Breast epithelium (tissue), 4 donors: ENCODE results near the gene CFL1. TPM values are rescaled to one million over a fixed set of nuclear protein-coding genes. Genes with fewer than 3 reads are reported as not detected.

Experiments
- DNase-seq, 2 donors: peaks; one replicate each; pipeline ENCODE4 v3.0.0-alpha.2; 2019; ENCODE audit warnings: low spot score in 2 of 2
- H3K27ac ChIP-seq, 2 donors: fragments of 200-600 bp; sonication (generic) in 1 of 2; one replicate each; pipeline ENCODE4 v1.5.1; 2016 to 2019; ENCODE audit warnings: mild to moderate bottlenecking in 1 of 2
- H3K27me3 ChIP-seq, 2 donors: fragments of 200-600 bp; sonication (generic) in 1 of 2; one replicate each; pipeline versions ENCODE4 v1.5.1 to v1.6.0; 2017 to 2019; ENCODE audit warnings: control low read depth in 1 of 2, mild to moderate bottlenecking in 1 of 2
- H3K36me3 ChIP-seq: fragments of 200-600 bp; one replicate; pipeline ENCODE4 v1.5.1; 2019
- H3K4me1 ChIP-seq, 2 donors: fragments of 200-600 bp; sonication (generic); one replicate each; pipeline ENCODE4 v1.5.1; 2016 to 2019; ENCODE audit warnings: control low read depth in 1 of 2
- H3K4me3 ChIP-seq, 3 donors: fragments of 200-600 bp; sonication (generic); 1 replicate in 2 of 3; 2 replicates in 1 of 3; pipeline ENCODE4 v1.5.1; 2016 to 2019; ENCODE audit warnings: mild to moderate bottlenecking in 3 of 3, moderate library complexity in 2 of 3
- H3K9me3 ChIP-seq, 2 donors: fragments of 200-600 bp; sonication (generic) in 1 of 2; one replicate each; pipeline ENCODE4 v1.5.1; 2016 to 2019; ENCODE audit warnings: control low read depth in 1 of 2
- CTCF ChIP-seq, 3 donors: fragments of 450-650 bp; IDR thresholded peaks; one replicate each; pipeline ENCODE4 v1.5.1; 2016 to 2017; ENCODE audit warnings: antibody characterized with exemption in 3 of 3, mild to moderate bottlenecking in 3 of 3, moderate library complexity in 3 of 3
- POLR2A ChIP-seq: fragments of 450-650 bp; IDR thresholded peaks from one replicate; pipeline ENCODE4 v1.6.1; 2016; ENCODE audit warnings: antibody characterized with exemption, mild to moderate bottlenecking, moderate library complexity
- POLR2AphosphoS5 ChIP-seq, 3 donors: sonication (generic); formaldehyde crosslinking; IDR thresholded peaks; one replicate each; pipeline ENCODE4 v1.6.1; 2017; ENCODE audit warnings: antibody characterized with exemption in 3 of 3
- intact Hi-C: fragments of 100-400 bp; cut with DNase I; formaldehyde crosslinking; loops from one replicate; pipeline ENCODE4 v1.15.1; 2023; ENCODE audit warnings: low total_unique reads
- total RNA-seq, 3 donors: library from RNA; depleted of rRNA; stranded (reverse); fragments of >200 nt; gene quantifications; one replicate each; pipeline ENCODE4 v1.1.0, GENCODE V29; 2016

CFL1 gene
- total RNA-seq, 3 donors from 2014 or later: 407 to 564 (median 453) TPM

- H3K36me3 ChIP-seq: no peaks in the 10 kb centered on the region
- DNase-seq: peak; percentile 87 to 90
- no peaks in the 10 kb centered on the region for H3K9me3 ChIP-seq
- H3K4me1 ChIP-seq: peaks cover 0 to 6% of the 10 kb centered on the region in 2 donors
- peak in 2 of 3 donors; percentile 37 to 49 for TF ChIP-seq POLR2AphosphoS5 (IDR thresholded peaks at IDR 0.05)
- TF ChIP-seq POLR2A: no peak
- intact Hi-C loops: no loop called here
- H3K27ac ChIP-seq: peak within 1 kb of the TSS; percentile 46 to 82
- peak within 1 kb of the TSS; percentile 52 to 89 (median 53) for H3K4me3 ChIP-seq
- H3K27me3 ChIP-seq: peaks cover 0 to 8% of the 10 kb centered on the region in 2 donors
These were observed 42.3 kb upstream of the CFL1 start, which contains the start of gene FOSL1 for GRCh38 chr11:65900125-65900898. FOSL1 (minus strand) TSS chr11:65900388; CDS start chr11:65900339, 49 bp downstream.

GRCh38 chr11:65899356-65900124, 41.6 kb upstream of the CFL1 start:
- DNase-seq: no peak
- intact Hi-C loops: no loop called here
- TF ChIP-seq CTCF (IDR thresholded peaks at IDR 0.05) (no peak), POLR2A (no peak), POLR2AphosphoS5 (IDR thresholded peaks at IDR 0.05) (no peak)
- Histone ChIP-seq H3K9me3 (no peaks in the 10 kb centered on the region), H3K27ac (peak overlapping the region; percentile 46 to 82), H3K4me1 (peaks cover 0 to 6% of the 10 kb centered on the region in 2 donors), H3K4me3 (peak overlapping the region; percentile 52 to 89 (median 53)), H3K36me3 (no peaks in the 10 kb centered on the region), H3K27me3 (peaks cover 0 to 8% of the 10 kb centered on the region in 2 donors)

GRCh38 chr11:65898656-65899355, 40.8 kb upstream of the CFL1 start:
- H3K27me3 ChIP-seq: peaks cover 0 to 8% of the 10 kb centered on the region in 2 donors
- H3K27ac ChIP-seq: peak overlapping the region in 1 of 2 donors; percentile 3
- TF ChIP-seq POLR2A: no peak
- TF ChIP-seq POLR2AphosphoS5 (IDR thresholded peaks at IDR 0.05): no peak
- no peak for TF ChIP-seq CTCF (IDR thresholded peaks at IDR 0.05)
- H3K9me3 ChIP-seq: no peaks in the 10 kb centered on the region
- intact Hi-C loops: no loop called here
- no peak for DNase-seq
- peak overlapping the region; percentile 52 to 89 (median 53) for H3K4me3 ChIP-seq
- H3K36me3 ChIP-seq: no peaks in the 10 kb centered on the region
- H3K4me1 ChIP-seq: peaks cover 0 to 8% of the 10 kb centered on the region in 2 donors

- no peak for TF ChIP-seq POLR2A
- no peak for TF ChIP-seq CTCF (IDR thresholded peaks at IDR 0.05)
- TF ChIP-seq POLR2AphosphoS5 (IDR thresholded peaks at IDR 0.05): no peak
- Histone ChIP-seq H3K4me3 (no peak overlapping the region), H3K36me3 (no peaks in the 10 kb centered on the region), H3K27ac (no peak overlapping the region), H3K4me1 (peaks cover 4 to 15% of the 10 kb centered on the region in 2 donors), H3K27me3 (peaks cover 0 to 8% of the 10 kb centered on the region in 2 donors), H3K9me3 (no peaks in the 10 kb centered on the region)
- no peak for DNase-seq
- intact Hi-C loops: no loop called here
These were observed 39.1 kb upstream of the CFL1 start for GRCh38 chr11:65897020-65897471.
